Stomach smooth muscle (tissue), 2 donors: ENCODE data around the gene SLC22A31.
"Not testable (repeated sequence)": the region's sequence is repeated elsewhere in the genome, so short reads cannot be mapped to it uniquely, and the experiment has no call there.

Experiments
- H3K27ac ChIP-seq: one replicate; pipeline ENCODE4 v1.7.0; 2013; ENCODE audit warnings: mild to moderate bottlenecking, low read length, inconsistent platforms
- H3K27me3 ChIP-seq, 2 donors: one replicate each; pipeline ENCODE4 v1.7.0; 2013; ENCODE audit warnings: low read length in 2 of 2; ENCODE audit not compliant: insufficient read depth in 2 of 2, control insufficient read depth in 1 of 2
- H3K36me3 ChIP-seq, 2 donors: one replicate each; pipeline ENCODE4 v1.7.0; 2013; ENCODE audit warnings: low read length in 2 of 2; ENCODE audit not compliant: control insufficient read depth in 2 of 2, insufficient read depth in 2 of 2
- H3K4me1 ChIP-seq: one replicate; pipeline ENCODE4 v1.7.0; 2013; ENCODE audit warnings: low read length; ENCODE audit not compliant: control insufficient read depth, insufficient read depth
- H3K4me3 ChIP-seq, 2 donors: one replicate each; pipeline ENCODE4 v1.7.0; 2013; ENCODE audit warnings: low read length in 2 of 2
- H3K9ac ChIP-seq, 2 donors: one replicate each; pipeline ENCODE4 v1.7.0; 2013; ENCODE audit warnings: low read length in 2 of 2, mild to moderate bottlenecking in 1 of 2
- H3K9me3 ChIP-seq, 2 donors: one replicate each; pipeline ENCODE4 v1.7.0; 2013; ENCODE audit warnings: low read length in 2 of 2; ENCODE audit not compliant: control insufficient read depth in 2 of 2
- donor health status: healthy.
- donor health status: Pancreatic carcinoma.

The SLC22A31 gene

GRCh38 chr16:89169778-89170177, 30.6 kb downstream of the SLC22A31 start:
- no peak overlapping the region for H3K27ac ChIP-seq
- H3K36me3 ChIP-seq: no peaks in the 10 kb centered on the region
- H3K27me3 ChIP-seq: peaks cover 45 to 59% of the 10 kb centered on the region in 2 donors
- H3K9ac ChIP-seq: no peak overlapping the region
- H3K9me3 ChIP-seq: no peaks in the 10 kb centered on the region
- peaks cover 19% of the 10 kb centered on the region for H3K4me1 ChIP-seq
- no peak overlapping the region for H3K4me3 ChIP-seq

GRCh38 chr16:89168381-89169189, 31.8 kb downstream of the SLC22A31 start:
- Histone ChIP-seq H3K36me3 (no peaks in the 10 kb centered on the region), H3K9me3 (no peaks in the 10 kb centered on the region), H3K27me3 (peaks cover 48 to 65% of the 10 kb centered on the region in 2 donors), H3K27ac (no peak overlapping the region), H3K9ac (no peak overlapping the region), H3K4me1 (peaks cover 19% of the 10 kb centered on the region), H3K4me3 (no peak overlapping the region)

- Histone ChIP-seq H3K4me1 (peaks cover 19% of the 10 kb centered on the region), H3K4me3 (peak overlapping the region; percentile 12 to 22), H3K36me3 (no peaks in the 10 kb centered on the region), H3K9me3 (no peaks in the 10 kb centered on the region), H3K27me3 (peaks cover 55 to 69% of the 10 kb centered on the region in 2 donors), H3K9ac (no peak overlapping the region), H3K27ac (no peak overlapping the region)
Measured at GRCh38 chr16:89167425-89167941, 32.9 kb downstream of the SLC22A31 start.

GRCh38 chr16:89166696-89167424, 33.5 kb downstream of the SLC22A31 start:
- Histone ChIP-seq H3K27ac (no peak overlapping the region), H3K4me3 (peak overlapping the region; percentile 12 to 22), H3K9ac (no peak overlapping the region), H3K9me3 (no peaks in the 10 kb centered on the region), H3K27me3 (peaks cover 60 to 65% of the 10 kb centered on the region in 2 donors), H3K4me1 (peaks cover 19% of the 10 kb centered on the region), H3K36me3 (no peaks in the 10 kb centered on the region)

DNA sequence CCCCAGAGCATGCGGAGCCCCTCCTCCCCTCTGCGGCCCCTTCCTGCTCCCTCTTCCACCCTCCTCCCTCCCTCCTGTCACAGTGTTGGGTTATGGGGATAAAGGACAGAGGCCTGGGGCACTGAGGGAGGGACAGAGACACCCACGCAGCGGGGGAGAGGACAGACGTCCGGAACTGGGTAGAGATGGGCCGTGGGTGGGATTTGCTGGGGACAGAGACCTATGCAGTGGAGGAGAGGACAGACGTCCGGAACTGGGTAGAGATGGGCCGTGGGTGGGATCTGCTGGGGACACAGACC, 34.7 kb downstream of the SLC22A31 start:
- not testable (repeated sequence) for H3K9ac ChIP-seq, H3K36me3 ChIP-seq, H3K9me3 ChIP-seq, H3K4me3 ChIP-seq, H3K27ac ChIP-seq
- Histone ChIP-seq H3K27me3 (peaks cover 59 to 62% of the 10 kb centered on the region in 2 donors), H3K4me1 (peaks cover 14% of the 10 kb centered on the region)

- peaks cover 53 to 56% of the 10 kb centered on the region in 2 donors for H3K27me3 ChIP-seq
- H3K9ac ChIP-seq: no peak overlapping the region
- no peak overlapping the region for H3K4me3 ChIP-seq
- peaks cover 9% of the 10 kb centered on the region for H3K4me1 ChIP-seq
- no peak overlapping the region for H3K27ac ChIP-seq
- H3K36me3 ChIP-seq: no peaks in the 10 kb centered on the region
- no peaks in the 10 kb centered on the region for H3K9me3 ChIP-seq
Measured at GRCh38 chr16:89164847-89165680, 35.3 kb downstream of the SLC22A31 start.

GRCh38 chr16:89164436-89164835, 35.9 kb downstream of the SLC22A31 start:
- no peaks in the 10 kb centered on the region for H3K36me3 ChIP-seq
- H3K27ac ChIP-seq: no peak overlapping the region
- peaks cover 9% of the 10 kb centered on the region for H3K4me1 ChIP-seq
- H3K9ac ChIP-seq: no peak overlapping the region
- no peaks in the 10 kb centered on the region for H3K9me3 ChIP-seq
- H3K27me3 ChIP-seq: peaks cover 47 to 50% of the 10 kb centered on the region in 2 donors
- no peak overlapping the region for H3K4me3 ChIP-seq

DNA sequence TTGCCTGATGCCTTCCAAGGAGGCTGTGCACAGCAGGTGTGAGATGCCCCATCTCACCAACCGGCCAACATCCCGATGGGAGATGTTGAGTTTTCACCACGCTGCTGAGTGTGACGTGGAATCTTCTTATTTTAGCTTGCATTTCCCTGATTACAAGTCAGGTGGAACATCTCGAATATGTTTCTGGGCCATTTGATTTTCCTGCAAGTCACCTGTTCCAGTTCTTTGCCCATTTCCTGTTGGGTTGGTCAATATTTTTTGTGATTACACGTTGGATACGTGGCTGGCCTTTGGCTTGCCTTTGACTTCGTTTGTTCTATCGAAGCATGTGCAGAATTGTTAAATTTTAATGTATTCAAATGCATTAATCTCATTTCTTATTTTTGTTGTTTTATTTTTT, 37.0 kb downstream of the SLC22A31 start:
- Histone ChIP-seq H3K9me3 (no peaks in the 10 kb centered on the region), H3K36me3 (no peaks in the 10 kb centered on the region), H3K27ac (no peak overlapping the region), H3K9ac (no peak overlapping the region), H3K27me3 (peaks cover 36 to 39% of the 10 kb centered on the region in 2 donors), H3K4me3 (no peak overlapping the region), H3K4me1 (peaks cover 9% of the 10 kb centered on the region)

- no peak overlapping the region for H3K9ac ChIP-seq
- H3K4me3 ChIP-seq: no peak overlapping the region
- peaks cover 26 to 27% of the 10 kb centered on the region in 2 donors for H3K27me3 ChIP-seq
- H3K36me3 ChIP-seq: no peaks in the 10 kb centered on the region
- H3K4me1 ChIP-seq: peaks cover 4% of the 10 kb centered on the region
- H3K27ac ChIP-seq: no peak overlapping the region
- H3K9me3 ChIP-seq: no peaks in the 10 kb centered on the region
Measured at GRCh38 chr16:89161763-89162713, 38.3 kb downstream of the SLC22A31 start.
